ENCODE data around the gene IQUB.

DNA sequence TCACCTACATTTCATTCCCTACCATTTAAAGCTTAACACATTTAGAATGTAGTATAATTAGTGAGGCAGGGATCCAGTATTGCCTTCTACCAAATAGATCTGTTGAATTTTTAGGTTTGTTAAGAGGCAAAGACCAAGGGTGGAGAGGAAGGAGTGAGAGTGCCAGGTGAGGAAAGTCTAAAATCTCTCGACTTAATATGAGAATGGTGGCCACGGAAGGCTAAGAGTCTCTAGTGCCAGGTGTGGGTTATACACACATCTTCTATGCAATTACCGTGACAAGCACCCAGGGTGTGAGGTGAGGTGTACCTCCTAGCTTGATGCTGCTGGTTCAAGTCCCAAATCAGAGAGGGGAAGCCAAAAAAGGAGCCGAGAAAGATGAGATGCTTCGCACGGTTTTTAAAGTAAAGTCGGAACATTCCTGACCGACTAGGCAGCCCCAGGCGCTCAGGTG is 439 bp downstream of the IQUB start:
- no peak for TF ChIP-seq POLR2A (IDR thresholded peaks at IDR 0.05)
- TF ChIP-seq, protein P1, sequence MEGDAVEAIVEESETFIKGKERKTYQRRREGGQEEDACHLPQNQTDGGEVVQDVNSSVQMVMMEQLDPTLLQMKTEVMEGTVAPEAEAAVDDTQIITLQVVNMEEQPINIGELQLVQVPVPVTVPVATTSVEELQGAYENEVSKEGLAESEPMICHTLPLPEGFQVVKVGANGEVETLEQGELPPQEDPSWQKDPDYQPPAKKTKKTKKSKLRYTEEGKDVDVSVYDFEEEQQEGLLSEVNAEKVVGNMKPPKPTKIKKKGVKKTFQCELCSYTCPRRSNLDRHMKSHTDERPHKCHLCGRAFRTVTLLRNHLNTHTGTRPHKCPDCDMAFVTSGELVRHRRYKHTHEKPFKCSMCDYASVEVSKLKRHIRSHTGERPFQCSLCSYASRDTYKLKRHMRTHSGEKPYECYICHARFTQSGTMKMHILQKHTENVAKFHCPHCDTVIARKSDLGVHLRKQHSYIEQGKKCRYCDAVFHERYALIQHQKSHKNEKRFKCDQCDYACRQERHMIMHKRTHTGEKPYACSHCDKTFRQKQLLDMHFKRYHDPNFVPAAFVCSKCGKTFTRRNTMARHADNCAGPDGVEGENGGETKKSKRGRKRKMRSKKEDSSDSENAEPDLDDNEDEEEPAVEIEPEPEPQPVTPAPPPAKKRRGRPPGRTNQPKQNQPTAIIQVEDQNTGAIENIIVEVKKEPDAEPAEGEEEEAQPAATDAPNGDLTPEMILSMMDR (IDR thresholded peaks at IDR 0.05) = no peak

All from ovary (tissue), 3 donors.